H1 (cell line): ENCODE data around the gene IVL. TPM values are rescaled to one million over a fixed set of nuclear protein-coding genes. Genes with fewer than 3 reads are reported as not detected.

Experiments
- CTCF ChIA-PET: fragments of 300-600 bp; sonication (Branson Sonifier 250); formaldehyde crosslinking; loops from one replicate; lab custom pipeline; 2021; ENCODE audit not compliant: partially characterized antibody; lab: Charles Lee
- POLR2A ChIA-PET: fragments of 300-600 bp; sonication (Branson Sonifier 250); formaldehyde crosslinking; loops from one replicate; lab custom pipeline; 2021; ENCODE audit warnings: inconsistent platforms; ENCODE audit not compliant: partially characterized antibody; lab: Charles Lee
- DNase-seq, 2 experiments: peaks; one replicate each; pipeline versions ENCODE4 v3.0.0 to v3.0.0-alpha.2; 2010 to 2022; ENCODE audit warnings: low spot score in 2 of 2, low read depth in 1 of 2, mixed read lengths in 1 of 2
- FAIRE-seq: peaks from 2 replicates; lab custom pipeline; 2011; peaks lifted over from hg19 to GRCh38; lab: Jason Lieb, UNC
- H2AFZ ChIP-seq: 2 replicates; pipeline ENCODE4 v1.8.1; 2012; ENCODE audit warnings: low read length, inconsistent platforms
- H2AK5ac ChIP-seq: 2 replicates; pipeline ENCODE4 v1.6.1; 2013; ENCODE audit warnings: low read depth, low read length
- H2BK120ac ChIP-seq: replicated peaks from 2 replicates; pipeline ENCODE3; 2013; ENCODE audit warnings: low read depth, low read length, inconsistent platforms
- H2BK12ac ChIP-seq: 2 replicates; pipeline ENCODE4 v1.6.1; 2013; ENCODE audit warnings: low read depth, low read length
- H2BK15ac ChIP-seq: 2 replicates; pipeline ENCODE4 v1.6.1; 2013; ENCODE audit warnings: low read length
- H2BK20ac ChIP-seq: 2 replicates; pipeline ENCODE4 v1.6.1; 2013; ENCODE audit warnings: low read length
- H2BK5ac ChIP-seq: 2 replicates; pipeline ENCODE4 v1.6.1; 2013; ENCODE audit warnings: low read depth, low read length
- H3K14ac ChIP-seq: 2 replicates; pipeline ENCODE4 v1.6.1; 2013; ENCODE audit warnings: inconsistent platforms; ENCODE audit not compliant: insufficient read length
- H3K18ac ChIP-seq: 2 replicates; pipeline ENCODE4 v1.6.1; 2013; ENCODE audit warnings: low read length; ENCODE audit errors: extremely low read depth
- H3K23ac ChIP-seq: 2 replicates; pipeline ENCODE4 v1.6.1; 2013; ENCODE audit warnings: inconsistent platforms; ENCODE audit not compliant: insufficient read length
- H3K23me2 ChIP-seq: 2 replicates; pipeline ENCODE4 v1.6.1; 2013; ENCODE audit warnings: low read depth, low read length
- H3K27ac ChIP-seq: 2 replicates; pipeline ENCODE4 v1.6.1; 2011; ENCODE audit warnings: low read depth, low read length, inconsistent platforms
- H3K27me3 ChIP-seq, 4 experiments: replicated peaks in 1 of 4; 1 replicate in 1 of 4; 2 replicates in 3 of 4; pipeline versions ENCODE4 v1.6.1 to v1.8.1; 2011 to 2013; ENCODE audit warnings: low read length in 3 of 4, mild to moderate bottlenecking in 3 of 4, inconsistent platforms in 2 of 4, mixed read lengths in 2 of 4, moderate library complexity in 1 of 4; ENCODE audit not compliant: control insufficient read depth in 3 of 4, insufficient read depth in 3 of 4; ENCODE audit errors: extremely low read depth in 1 of 4
- H3K36me3 ChIP-seq, 4 experiments: 2 replicates each; pipeline versions ENCODE4 v1.6.1 to v1.8.1; 2011 to 2013; ENCODE audit warnings: mild to moderate bottlenecking in 4 of 4, low read length in 3 of 4, moderate library complexity in 2 of 4, control low read depth in 1 of 4, inconsistent platforms in 1 of 4; ENCODE audit not compliant: insufficient read depth in 4 of 4, control insufficient read depth in 2 of 4
- H3K4ac ChIP-seq: replicated peaks from 2 replicates; pipeline ENCODE3; 2013; ENCODE audit warnings: low read length, low read depth, mixed read lengths, inconsistent platforms; ENCODE audit not compliant: insufficient read length
- H3K4me1 ChIP-seq, 4 experiments: replicated peaks in 1 of 4; 1 replicate in 1 of 4; 2 replicates in 3 of 4; pipeline versions ENCODE4 v1.6.1 to v1.8.1; 2011 to 2013; ENCODE audit warnings: low read length in 3 of 4, inconsistent platforms in 2 of 4, mixed read lengths in 1 of 4; ENCODE audit not compliant: insufficient read depth in 4 of 4, control insufficient read depth in 3 of 4
- H3K4me2 ChIP-seq, 2 experiments: 2 replicates each; pipeline versions ENCODE4 v1.6.1 to v1.8.1; 2011 to 2013; ENCODE audit warnings: low read depth in 2 of 2, low read length in 2 of 2, control low read depth in 1 of 2, inconsistent platforms in 1 of 2, mild to moderate bottlenecking in 1 of 2; ENCODE audit not compliant: insufficient read depth in 1 of 2
- H3K4me3 ChIP-seq, 4 experiments: fragments of 200-600, 300-600 bp in 1 of 4; sonication (generic), shearing (Covaris generic), sonication (Bioruptor Twin) in 1 of 4; 2 replicates each; pipeline versions ENCODE4 v1.5.1 to v1.8.1; 2011 to 2016; ENCODE audit warnings: low read length in 4 of 4, low read depth in 3 of 4, control low read depth in 2 of 4, inconsistent platforms in 2 of 4, mild to moderate bottlenecking in 2 of 4, mixed read lengths in 1 of 4, moderate library complexity in 1 of 4; ENCODE audit not compliant: insufficient read depth in 2 of 4; ENCODE audit errors: extremely low read depth in 1 of 4
- H3K56ac ChIP-seq: replicated peaks from 2 replicates; pipeline ENCODE3; 2013; ENCODE audit warnings: low read depth, mild to moderate bottlenecking, mixed read lengths, low read length, inconsistent platforms; ENCODE audit not compliant: insufficient read length
- H3K79me1 ChIP-seq: 2 replicates; pipeline ENCODE4 v1.6.1; 2013; ENCODE audit warnings: low read depth, low read length, control low read depth
- H3K79me2 ChIP-seq, 2 experiments: 2 replicates each; pipeline versions ENCODE4 v1.6.1 to v1.8.1; 2012 to 2013; ENCODE audit warnings: low read length in 2 of 2, mild to moderate bottlenecking in 2 of 2, inconsistent platforms in 1 of 2; ENCODE audit not compliant: insufficient read depth in 2 of 2, control insufficient read depth in 1 of 2
- H3K9ac ChIP-seq, 4 experiments: replicated peaks in 1 of 4; 1 replicate in 1 of 4; 2 replicates in 3 of 4; pipeline versions ENCODE4 v1.6.1 to v1.8.1; 2011 to 2013; ENCODE audit warnings: low read depth in 3 of 4, low read length in 3 of 4, control low read depth in 2 of 4, mild to moderate bottlenecking in 2 of 4, moderate library complexity in 2 of 4, inconsistent platforms in 1 of 4; ENCODE audit errors: extremely low read depth in 1 of 4
- H3K9me3 ChIP-seq, 2 experiments: 2 replicates each; pipeline versions ENCODE4 v1.6.1 to v1.8.1; 2012 to 2013; ENCODE audit warnings: mild to moderate bottlenecking in 2 of 2, moderate library complexity in 2 of 2, control low read depth in 1 of 2, inconsistent platforms in 1 of 2, low read depth in 1 of 2, low read length in 1 of 2, mixed read lengths in 1 of 2; ENCODE audit not compliant: insufficient read depth in 2 of 2
- H4K20me1 ChIP-seq, 2 experiments: replicated peaks in 1 of 2; 2 replicates each; pipeline versions ENCODE3 to v1.8.1; 2011 to 2013; ENCODE audit warnings: inconsistent platforms in 2 of 2, low read length in 2 of 2, mild to moderate bottlenecking in 1 of 2; ENCODE audit not compliant: insufficient read depth in 2 of 2, control insufficient read depth in 1 of 2
- H4K5ac ChIP-seq: 2 replicates; pipeline ENCODE4 v1.6.1; 2013; ENCODE audit warnings: low read length, low read depth, mixed read lengths, inconsistent platforms; ENCODE audit not compliant: insufficient read length
- H4K8ac ChIP-seq: 2 replicates; pipeline ENCODE4 v1.8.0; 2013; ENCODE audit warnings: mild to moderate bottlenecking, moderate library complexity, low read length, inconsistent platforms; ENCODE audit not compliant: insufficient read depth; ENCODE audit errors: extremely low read depth
- H4K91ac ChIP-seq: replicated peaks from 2 replicates; pipeline ENCODE3; 2013; ENCODE audit warnings: low read length, mixed read lengths, inconsistent platforms; ENCODE audit not compliant: insufficient read length
- EZH2 ChIP-seq: fragments of 200-600 bp; sonication (generic); IDR thresholded peaks from 2 replicates; pipeline ENCODE4 v1.7.1; 2012; ENCODE audit warnings: low read depth, mild to moderate bottlenecking, moderate library complexity, low read length, inconsistent platforms; ENCODE audit not compliant: severe bottlenecking
- WGBS, 2 experiments: shearing (Covaris generic) in 1 of 2; methylation state at CpG; one replicate each; pipeline versions ENCODE4 v1.1.6 to v1.1.7; 2013 to 2015; ENCODE audit warnings: low lambda C conversion rate in 2 of 2, mixed read lengths in 2 of 2, inconsistent platforms in 1 of 2, low coverage in 1 of 2, missing lambda C conversion rate in 1 of 2; ENCODE audit not compliant: insufficient replicate concordance in 2 of 2, insufficient coverage in 1 of 2, insufficient read length in 1 of 2; ENCODE audit errors: extremely low coverage in 1 of 2, missing lambda C conversion rate in 1 of 2; 5-methylcytosine and 5-hydroxymethylcytosine counted together
- polyA plus RNA-seq, 7 experiments: library from polyadenylated mRNA; depleted of rRNA in 3 of 7; stranded (reverse) in 5 of 7; unstranded in 2 of 7; fragments of >200 nt in 5 of 7; fragments of 200-250 nt in 2 of 7; gene quantifications; 1 replicate in 5 of 7; 2 replicates in 1 of 7; 4 replicates in 1 of 7; pipeline versions ENCODE4 v1.2.1 to v1.2.3, GENCODE V29; 2011 to 2013; ENCODE audit warnings: missing spikeins in 2 of 7, mixed read lengths in 2 of 7
- total RNA-seq: library from RNA; stranded (reverse); fragmentation: NEBNext Ultra II Directional; extraction: Animal tissue kit (Norgen Biotek cat#: 25700); gene quantifications from 2 replicates; pipeline ENCODE4 v1.2.1, GENCODE V29; 2021

Gene IVL
- total and polyA plus RNA-seq, 2 of the 8 experiments (the other 6 are each of a cell fraction or from before 2014, with no cell fraction given), result not detected

DNA sequence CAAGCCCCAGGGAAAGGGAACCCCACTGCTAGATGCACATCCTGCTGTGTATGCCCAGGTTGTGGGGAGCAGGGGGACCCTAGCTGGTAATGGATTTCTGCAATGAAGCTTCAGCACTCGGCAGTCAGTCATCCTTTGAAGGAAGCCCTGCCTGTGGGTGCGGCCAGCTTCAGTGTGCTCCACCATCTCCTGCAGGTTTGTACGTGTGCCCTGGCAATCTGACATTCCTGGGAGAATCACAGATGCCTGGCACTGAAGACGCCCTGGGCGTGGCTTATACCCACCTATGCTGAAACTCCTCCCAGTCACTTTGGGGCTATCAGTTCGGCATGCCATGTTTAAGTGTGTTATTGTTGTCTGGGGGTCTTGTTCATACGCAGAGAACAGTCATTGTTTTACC lies 45.4 kb downstream of the IVL start:
- H3K79me1 ChIP-seq, result no peaks in the 10 kb centered on the region
- H2BK120ac ChIP-seq, result no peak overlapping the region
- peak in 1 of 2 experiments; percentile 27 for DNase-seq
- H3K27me3 ChIP-seq, result no peaks in the 10 kb centered on the region
- no peak overlapping the region for H4K8ac ChIP-seq
- FAIRE-seq, result no peak
- no peak overlapping the region for H2AFZ ChIP-seq
- H3K23me2 ChIP-seq, result no peaks in the 10 kb centered on the region; the same call in 1 of the 2 replicates
- H2BK5ac ChIP-seq, result no peak overlapping the region
- H3K36me3 ChIP-seq, result no peaks in the 10 kb centered on the region
- H4K91ac ChIP-seq, result no peak overlapping the region
- peaks cover 0 to 5% of the 10 kb centered on the region in 2 experiments; a peak in 1 of 4 replicates for H3K9me3 ChIP-seq
- no peak overlapping the region for H2BK20ac ChIP-seq
- WGBS, 2 experiments, result 93% methylated on average over 7 of the region's 7 CpGs; no CpG with 5 or more reads in 1 of the 2 experiments
- no peaks in the 10 kb centered on the region for H3K4me1 ChIP-seq
- no peak overlapping the region for H2BK15ac ChIP-seq
- H2BK12ac ChIP-seq, result no peak overlapping the region
- ChIA-PET POLR2A (no interaction called here), CTCF (interaction anchor here (1.3 to 1.8 kb wide), 4 partner anchors 9 to 239 kb away, joined by 3 to 7 read pairs (median 4); no protein-coding TSS in a partner anchor)
- H3K4ac ChIP-seq, result no peak overlapping the region
- H4K20me1 ChIP-seq, result no peaks in the 10 kb centered on the region
- H3K9ac ChIP-seq, result no peak overlapping the region
- H2AK5ac ChIP-seq, result no peak overlapping the region
- no peak overlapping the region for H3K4me2 ChIP-seq
- no peak overlapping the region for H3K56ac ChIP-seq
- H3K23ac ChIP-seq, result no peak overlapping the region
- no peak overlapping the region for H3K18ac ChIP-seq
- TF ChIP-seq EZH2, result no peak
- no peak overlapping the region for H3K14ac ChIP-seq
- no peak overlapping the region for H3K27ac ChIP-seq
- H3K4me3 ChIP-seq, result no peak overlapping the region
- no peaks in the 10 kb centered on the region for H3K79me2 ChIP-seq
- no peak overlapping the region for H4K5ac ChIP-seq
